Thoracic aorta (tissue), 2 donors: ENCODE data around the gene AP5S1. TPM values are rescaled to one million over a fixed set of nuclear protein-coding genes. Genes with fewer than 3 reads are reported as not detected.

Source experiments
- ATAC-seq: fragments of 150-250 bp; one replicate; pipeline ENCODE4 v1.8.0; 2017; ENCODE audit warnings: low read depth; ENCODE audit not compliant: insufficient number of reproducible peaks, low FRiP score
- DNase-seq: peaks from one replicate; pipeline ENCODE4 v3.0.0-alpha.2; 2020; ENCODE audit warnings: low spot score
- H3K27ac ChIP-seq, 2 donors: fragments of 200-600 bp; sonication (generic); 1 replicate in 1 of 2; 2 replicates in 1 of 2; pipeline ENCODE4 v1.5.1; 2016; ENCODE audit warnings: mild to moderate bottlenecking in 2 of 2, moderate library complexity in 2 of 2
- H3K27me3 ChIP-seq: fragments of 200-600 bp; sonication (generic); replicated peaks from 2 replicates; pipeline ENCODE4 v1.6.0; 2016; ENCODE audit warnings: mild to moderate bottlenecking; ENCODE audit not compliant: insufficient read depth
- H3K36me3 ChIP-seq: fragments of 200-600 bp; sonication (generic); one replicate; pipeline ENCODE4 v1.5.1; 2016
- H3K4me1 ChIP-seq, 2 donors: fragments of 200-600 bp; sonication (generic); 1 replicate in 1 of 2; 2 replicates in 1 of 2; pipeline versions ENCODE4 v1.5.1 to v1.6.0; 2016; ENCODE audit warnings: low read depth in 2 of 2, mild to moderate bottlenecking in 1 of 2; ENCODE audit not compliant: control insufficient read depth in 1 of 2
- H3K4me3 ChIP-seq: fragments of 200-600 bp; sonication (generic); 2 replicates; pipeline ENCODE4 v1.5.1; 2016; ENCODE audit warnings: mild to moderate bottlenecking
- H3K9me3 ChIP-seq: fragments of 200-600 bp; sonication (generic); 2 replicates; pipeline ENCODE4 v1.5.1; 2016
- total RNA-seq, 2 donors: library from RNA; depleted of rRNA; stranded (reverse); fragments of >200 nt; gene quantifications; one replicate each; pipeline versions ENCODE4 v1.1.0 to v1.2.3, GENCODE V29; 2016
- TF ChIP-seq, protein P1 (sequence below): fragments of 200-600 bp; sonication (generic); IDR thresholded peaks from one replicate; pipeline ENCODE4 v1.5.1; 2019; ENCODE audit warnings: antibody characterized with exemption

AP5S1 gene
- total RNA-seq, 2 donors from 2014 or later = 12.3 to 18.0 TPM

DNA sequence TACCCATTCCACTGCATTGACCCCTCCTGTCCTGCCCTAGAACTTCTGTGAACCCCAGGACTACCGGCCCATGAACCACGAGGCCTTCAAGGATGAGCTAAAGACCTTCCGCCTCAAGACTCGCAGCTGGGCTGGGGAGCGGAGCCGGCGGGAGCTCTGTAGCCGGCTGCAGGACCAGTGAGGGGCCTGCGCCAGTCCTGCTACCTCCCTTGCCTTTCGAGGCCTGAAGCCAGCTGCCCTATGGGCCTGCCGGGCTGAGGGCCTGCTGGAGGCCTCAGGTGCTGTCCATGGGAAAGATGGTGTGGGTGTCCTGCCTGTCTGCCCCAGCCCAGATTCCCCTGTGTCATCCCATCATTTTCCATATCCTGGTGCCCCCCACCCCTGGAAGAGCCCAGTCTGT lies 15.6 kb upstream of the AP5S1 start:
- H3K36me3 ChIP-seq = peaks cover 45% of the 10 kb centered on the region
- peaks cover 26 to 44% of the 10 kb centered on the region in 2 donors for H3K4me1 ChIP-seq

DNA sequence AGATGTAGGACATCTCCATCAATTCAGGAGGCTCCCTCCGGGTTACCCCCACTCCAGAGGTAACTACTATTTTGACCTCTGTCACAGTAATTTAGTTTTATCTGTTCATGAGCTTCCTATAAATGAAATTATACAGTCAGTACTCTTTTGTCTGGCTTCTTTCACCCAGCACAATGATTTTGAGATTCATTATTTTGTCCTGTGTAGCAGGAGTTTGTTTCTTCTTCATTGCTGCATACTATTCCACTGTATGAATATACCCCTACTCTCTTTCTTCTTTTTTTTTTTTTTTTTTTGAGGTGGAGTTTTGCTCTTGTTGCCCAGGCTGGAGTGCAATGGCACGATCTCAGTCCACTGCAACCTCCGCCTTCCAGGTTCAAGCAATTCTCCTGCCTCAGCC lies 11.8 kb upstream of the AP5S1 start:
- TF ChIP-seq, protein P1, sequence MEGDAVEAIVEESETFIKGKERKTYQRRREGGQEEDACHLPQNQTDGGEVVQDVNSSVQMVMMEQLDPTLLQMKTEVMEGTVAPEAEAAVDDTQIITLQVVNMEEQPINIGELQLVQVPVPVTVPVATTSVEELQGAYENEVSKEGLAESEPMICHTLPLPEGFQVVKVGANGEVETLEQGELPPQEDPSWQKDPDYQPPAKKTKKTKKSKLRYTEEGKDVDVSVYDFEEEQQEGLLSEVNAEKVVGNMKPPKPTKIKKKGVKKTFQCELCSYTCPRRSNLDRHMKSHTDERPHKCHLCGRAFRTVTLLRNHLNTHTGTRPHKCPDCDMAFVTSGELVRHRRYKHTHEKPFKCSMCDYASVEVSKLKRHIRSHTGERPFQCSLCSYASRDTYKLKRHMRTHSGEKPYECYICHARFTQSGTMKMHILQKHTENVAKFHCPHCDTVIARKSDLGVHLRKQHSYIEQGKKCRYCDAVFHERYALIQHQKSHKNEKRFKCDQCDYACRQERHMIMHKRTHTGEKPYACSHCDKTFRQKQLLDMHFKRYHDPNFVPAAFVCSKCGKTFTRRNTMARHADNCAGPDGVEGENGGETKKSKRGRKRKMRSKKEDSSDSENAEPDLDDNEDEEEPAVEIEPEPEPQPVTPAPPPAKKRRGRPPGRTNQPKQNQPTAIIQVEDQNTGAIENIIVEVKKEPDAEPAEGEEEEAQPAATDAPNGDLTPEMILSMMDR = no peak
- no peak for DNase-seq
- ATAC-seq = no peak
- peaks cover 34 to 76% of the 10 kb centered on the region in 2 donors for H3K4me1 ChIP-seq
- H3K4me3 ChIP-seq = peak overlapping the region; percentile 48
- no peaks in the 10 kb centered on the region for H3K9me3 ChIP-seq
- H3K36me3 ChIP-seq = peaks cover 9% of the 10 kb centered on the region
- H3K27me3 ChIP-seq = no peaks in the 10 kb centered on the region
- H3K27ac ChIP-seq = peak overlapping the region; percentile 94 to 97

More for the DNA sequence above, 15.6 kb upstream of the AP5S1 start:
- TF ChIP-seq, protein P1 = no peak
- no peak for ATAC-seq
- H3K27me3 ChIP-seq = no peaks in the 10 kb centered on the region
- no peak for DNase-seq
- H3K4me3 ChIP-seq = no peak overlapping the region
- H3K27ac ChIP-seq = no peak overlapping the region
- H3K9me3 ChIP-seq = no peaks in the 10 kb centered on the region

DNA sequence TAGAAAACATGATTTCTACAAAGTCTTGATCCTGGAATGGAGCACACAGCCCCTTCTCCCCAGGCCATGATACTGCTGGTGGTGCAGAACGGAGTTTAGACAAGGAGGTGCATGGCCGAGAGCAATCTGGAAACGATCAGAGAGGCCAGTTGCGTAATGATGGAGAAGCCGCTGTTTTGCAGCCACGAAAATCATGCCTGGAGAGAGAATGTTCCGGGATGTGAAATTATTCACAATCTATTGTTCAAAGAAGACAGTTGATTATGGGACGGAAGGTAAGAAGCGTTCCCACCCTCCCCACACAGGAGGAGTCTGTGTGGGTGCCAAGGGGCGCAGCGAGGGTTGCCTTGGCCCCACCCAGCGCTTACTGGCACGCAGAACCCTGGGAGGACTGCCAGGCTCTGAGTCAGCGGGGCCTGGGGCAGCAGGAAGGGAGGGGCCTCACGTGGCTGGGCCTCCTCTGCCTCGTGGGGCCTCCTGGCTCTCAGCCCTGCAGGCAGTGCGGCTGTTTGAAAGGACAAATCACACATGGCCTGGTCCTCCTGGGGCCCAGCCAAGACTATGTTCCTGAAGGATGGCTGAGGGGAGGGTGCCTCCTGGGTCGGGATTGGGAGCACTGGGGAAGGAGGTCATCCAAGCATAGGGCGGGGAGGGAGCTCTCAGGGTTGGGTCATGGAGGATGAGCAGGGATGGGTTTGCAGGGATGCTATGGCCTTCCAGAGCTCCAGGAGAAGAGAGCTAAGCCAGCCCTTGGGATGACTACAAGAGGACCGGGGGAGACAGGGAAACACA lies 8.7 kb upstream of the AP5S1 start:
- peak overlapping the region; percentile 67 for H3K4me3 ChIP-seq
- ATAC-seq = peak; percentile 81
- TF ChIP-seq, protein P1 = no peak

DNA sequence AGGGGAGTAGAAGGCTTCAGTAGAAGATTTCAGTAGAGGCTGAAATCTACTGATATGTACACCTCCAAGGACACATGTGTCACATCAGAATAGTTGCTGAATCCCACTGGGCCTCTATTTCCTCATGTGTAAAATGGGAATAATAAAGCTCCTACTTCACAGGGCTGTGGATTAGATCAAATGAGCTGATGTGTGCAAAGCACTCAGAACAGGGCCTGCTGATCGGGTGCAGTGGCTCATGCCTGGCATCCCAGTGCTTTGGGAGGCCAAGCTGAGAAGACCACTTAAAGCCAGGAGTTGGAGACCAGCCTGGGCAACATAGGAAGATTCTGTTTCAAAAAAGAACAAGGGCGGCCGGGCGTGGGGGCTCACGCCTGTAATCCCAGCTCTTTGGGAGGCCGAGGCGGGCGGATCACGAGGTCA lies 8.1 kb upstream of the AP5S1 start:
- TF ChIP-seq, protein P1 = no peak
- no peak for DNase-seq
- no peaks in the 10 kb centered on the region for H3K36me3 ChIP-seq
- H3K4me1 ChIP-seq = peaks cover 19 to 57% of the 10 kb centered on the region in 2 donors
- H3K27ac ChIP-seq = peak overlapping the region; percentile 84 to 94
- no peaks in the 10 kb centered on the region for H3K27me3 ChIP-seq
- no peaks in the 10 kb centered on the region for H3K9me3 ChIP-seq
- no peak overlapping the region for H3K4me3 ChIP-seq
- ATAC-seq = no peak

More for the DNA sequence above, 8.7 kb upstream of the AP5S1 start:
- H3K4me1 ChIP-seq = peaks cover 25 to 63% of the 10 kb centered on the region in 2 donors
- H3K9me3 ChIP-seq = no peaks in the 10 kb centered on the region
- H3K27ac ChIP-seq = peak overlapping the region; percentile 84 to 94
- no peaks in the 10 kb centered on the region for H3K27me3 ChIP-seq
- DNase-seq = peak; percentile 92
- no peaks in the 10 kb centered on the region for H3K36me3 ChIP-seq

DNA sequence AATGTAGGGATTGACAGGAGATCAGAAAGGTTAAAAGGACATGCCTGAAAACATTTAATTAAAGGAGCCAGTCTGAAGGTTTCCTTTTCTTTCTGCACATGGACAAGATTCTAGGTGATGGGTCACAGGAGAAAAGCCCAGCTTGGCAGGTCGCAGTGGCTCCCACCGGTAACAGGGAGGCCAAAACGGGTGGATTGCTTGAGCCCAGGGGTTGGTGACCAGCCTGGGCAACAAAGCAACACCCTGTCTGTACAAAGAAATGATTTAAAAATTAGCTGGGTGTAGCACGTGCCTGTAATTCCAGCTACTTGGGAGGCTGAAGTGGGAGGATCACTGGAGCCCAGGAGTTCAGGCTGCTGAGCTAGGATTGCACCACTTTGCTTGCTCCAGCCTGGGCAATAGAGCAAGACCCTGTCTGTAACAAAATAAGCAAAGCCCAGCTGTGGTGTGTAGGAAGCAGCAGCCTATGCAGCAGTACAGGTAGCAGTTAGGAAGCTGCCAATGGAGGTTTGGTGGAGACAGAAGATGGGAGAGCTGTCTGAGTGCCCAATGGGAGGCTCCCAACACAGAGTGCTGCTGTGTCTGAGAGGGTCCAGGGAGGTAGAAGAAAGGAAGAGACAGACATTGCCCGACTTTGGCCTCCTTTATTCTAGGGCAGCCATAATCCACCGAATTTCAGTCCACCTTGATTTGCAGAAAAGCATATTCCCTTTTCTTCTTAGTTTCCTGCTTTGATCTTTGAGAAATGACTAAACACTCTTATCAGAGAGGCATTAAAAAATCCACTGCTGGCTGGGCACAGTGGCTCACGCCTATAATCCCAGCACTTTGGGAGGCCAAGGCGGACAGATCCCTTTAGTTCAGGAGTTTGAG lies 7.1 kb upstream of the AP5S1 start:
- Histone ChIP-seq H3K4me3 (no peak overlapping the region), H3K27ac (peak overlapping the region; percentile 41 to 58), H3K36me3 (no peaks in the 10 kb centered on the region), H3K27me3 (no peaks in the 10 kb centered on the region), H3K9me3 (no peaks in the 10 kb centered on the region), H3K4me1 (peaks cover 12 to 50% of the 10 kb centered on the region in 2 donors)
- no peak for ATAC-seq
- TF ChIP-seq, protein P1 = no peak
- no peak for DNase-seq
